Activated T-cell treated with anti-CD3 and anti-CD28 coated beads, Interleukin-2, amount 50 U/mL, for 72 hours (primary cell): ENCODE measurements around the gene SPTBN4. TPM values are rescaled to one million over a fixed set of nuclear protein-coding genes. Genes with fewer than 3 reads are reported as not detected.
"Not testable (repeated sequence)": the region's sequence is repeated elsewhere in the genome, so short reads cannot be mapped to it uniquely, and the experiment has no call there.

Experiments
- ATAC-seq, 2 donors: fragments of 150-1000 bp; cut with Tn5 transposase; replicated peaks in 1 of 2; 2 replicates each; pipeline ENCODE4 v1.10.0; 2021; ENCODE audit warnings: moderate library complexity in 2 of 2, mild to moderate bottlenecking in 1 of 2
- DNase-seq, 2 donors: peaks; one replicate each; pipeline ENCODE4 v3.0.0; 2021 to 2022; ENCODE audit warnings: mixed read lengths in 1 of 2
- H3K27ac Mint-ChIP-seq: one replicate; pipeline ENCODE4 v1.8.0; 2022; ENCODE audit warnings: mild to moderate bottlenecking, moderate library complexity, mixed read lengths
- H3K27me3 Mint-ChIP-seq: one replicate; pipeline ENCODE4 v1.8.0; 2022; ENCODE audit warnings: low read depth, mixed read lengths
- H3K36me3 Mint-ChIP-seq, 2 donors: one replicate each; pipeline ENCODE4 v1.8.0; 2022; ENCODE audit warnings: mixed read lengths in 2 of 2, mild to moderate bottlenecking in 1 of 2; ENCODE audit not compliant: insufficient read depth in 2 of 2
- H3K4me1 Mint-ChIP-seq: one replicate; pipeline ENCODE4 v1.8.0; 2022; ENCODE audit warnings: low read depth, mixed read lengths
- H3K4me3 Mint-ChIP-seq, 2 donors: one replicate each; pipeline ENCODE4 v1.8.0; 2022; ENCODE audit warnings: mild to moderate bottlenecking in 2 of 2, mixed read lengths in 2 of 2, moderate library complexity in 2 of 2
- H3K9me3 Mint-ChIP-seq, 2 donors: one replicate each; pipeline ENCODE4 v1.8.0; 2022; ENCODE audit warnings: mixed read lengths in 2 of 2
- total RNA-seq, 2 donors: library from RNA; stranded (reverse); gene quantifications; one replicate each; pipeline ENCODE4 v1.2.3, GENCODE V29; 2022

SPTBN4 gene
- total RNA-seq, 2 donors from 2014 or later: 2.2 to 4.8 TPM

- Mint-ChIP-seq H3K27ac (peak within 1 kb of the TSS; percentile 99), H3K9me3 (no peaks in the 10 kb centered on the region), H3K4me1 (peaks cover 32% of the 10 kb centered on the region), H3K36me3 (peaks cover 6 to 9% of the 10 kb centered on the region in 2 donors), H3K4me3 (peak within 1 kb of the TSS; percentile 86 to 97), H3K27me3 (no peaks in the 10 kb centered on the region)
- ATAC-seq (peak; percentile 83 to 85), DNase-seq (peak; percentile 100)
Observed at GRCh38 chr19:40425450-40426287, 41.1 kb upstream of the SPTBN4 start, which contains the start of gene SERTAD1. Gene SERTAD1 (minus strand): TSS chr19:40425992. CDS start chr19:40423546, 2,446 bp downstream.

GRCh38 chr19:40428197-40428596, 38.6 kb upstream of the SPTBN4 start:
- not testable (repeated sequence) for H3K4me3 Mint-ChIP-seq, DNase-seq, H3K9me3 Mint-ChIP-seq, ATAC-seq, H3K36me3 Mint-ChIP-seq, H3K27ac Mint-ChIP-seq, H3K27me3 Mint-ChIP-seq
- H3K4me1 Mint-ChIP-seq: peaks cover 22% of the 10 kb centered on the region

- H3K36me3 Mint-ChIP-seq, H3K27me3 Mint-ChIP-seq, ATAC-seq, DNase-seq, H3K4me3 Mint-ChIP-seq, H3K9me3 Mint-ChIP-seq, H3K27ac Mint-ChIP-seq: not testable (repeated sequence)
- H3K4me1 Mint-ChIP-seq: peaks cover 24% of the 10 kb centered on the region
Observed at GRCh38 chr19:40430242-40430641, 36.6 kb upstream of the SPTBN4 start.

- DNase-seq (no peak), ATAC-seq (no peak)
- Mint-ChIP-seq H3K4me3 (peak overlapping the region in 1 of 2 donors; percentile 20), H3K9me3 (no peaks in the 10 kb centered on the region), H3K27ac (no peak overlapping the region), H3K27me3 (no peaks in the 10 kb centered on the region), H3K36me3 (no peaks in the 10 kb centered on the region), H3K4me1 (peaks cover 26% of the 10 kb centered on the region)
Observed at GRCh38 chr19:40431698-40432097, 35.1 kb upstream of the SPTBN4 start.

- Mint-ChIP-seq H3K4me3 (peak overlapping the region; percentile 70 to 92), H3K4me1 (peaks cover 26% of the 10 kb centered on the region), H3K27ac (peak overlapping the region; percentile 36)
- not testable (repeated sequence) for DNase-seq, H3K36me3 Mint-ChIP-seq, H3K9me3 Mint-ChIP-seq, ATAC-seq, H3K27me3 Mint-ChIP-seq
Observed at GRCh38 chr19:40432760-40433159, 34.0 kb upstream of the SPTBN4 start.

GRCh38 chr19:40433391-40434216, 33.2 kb upstream of the SPTBN4 start:
- DNase-seq (peak; percentile 61 to 67), ATAC-seq (peak; percentile 94 to 96)
- no peaks in the 10 kb centered on the region for H3K27me3 Mint-ChIP-seq
- peak overlapping the region; percentile 36 for H3K27ac Mint-ChIP-seq
- no peaks in the 10 kb centered on the region for H3K36me3 Mint-ChIP-seq
- H3K4me1 Mint-ChIP-seq: peaks cover 26% of the 10 kb centered on the region
- no peaks in the 10 kb centered on the region for H3K9me3 Mint-ChIP-seq
- H3K4me3 Mint-ChIP-seq: peak overlapping the region; percentile 70 to 92

- no peaks in the 10 kb centered on the region for H3K27me3 Mint-ChIP-seq
- H3K4me3 Mint-ChIP-seq: no peak overlapping the region
- peaks cover 30% of the 10 kb centered on the region for H3K4me1 Mint-ChIP-seq
- H3K9me3 Mint-ChIP-seq: no peaks in the 10 kb centered on the region
- no peaks in the 10 kb centered on the region for H3K36me3 Mint-ChIP-seq
- DNase-seq: no peak
- no peak overlapping the region for H3K27ac Mint-ChIP-seq
- ATAC-seq: no peak
Observed at GRCh38 chr19:40438284-40438683, 28.5 kb upstream of the SPTBN4 start.

- Mint-ChIP-seq H3K4me3 (peak overlapping the region; percentile 99), H3K36me3 (peaks cover 4 to 7% of the 10 kb centered on the region in 2 donors), H3K9me3 (no peaks in the 10 kb centered on the region), H3K27ac (peak overlapping the region; percentile 95), H3K27me3 (no peaks in the 10 kb centered on the region), H3K4me1 (peaks cover 16% of the 10 kb centered on the region)
- ATAC-seq (no peak), DNase-seq (no peak)
Observed at GRCh38 chr19:40441719-40442253, 25.0 kb upstream of the SPTBN4 start.

GRCh38 chr19:40442328-40443130, 24.3 kb upstream of the SPTBN4 start:
- Mint-ChIP-seq H3K4me3 (peak overlapping the region; percentile 99), H3K9me3 (no peaks in the 10 kb centered on the region), H3K27me3 (no peaks in the 10 kb centered on the region), H3K4me1 (peaks cover 16% of the 10 kb centered on the region), H3K27ac (peak overlapping the region; percentile 95), H3K36me3 (peaks cover 4 to 7% of the 10 kb centered on the region in 2 donors)
- DNase-seq (no peak), ATAC-seq (no peak)

GRCh38 chr19:40443131-40443999, 23.4 kb upstream of the SPTBN4 start:
- Mint-ChIP-seq H3K9me3 (no peaks in the 10 kb centered on the region), H3K4me3 (peak overlapping the region; percentile 99), H3K4me1 (peaks cover 16% of the 10 kb centered on the region), H3K27ac (peak overlapping the region; percentile 95), H3K36me3 (peaks cover 4 to 7% of the 10 kb centered on the region in 2 donors), H3K27me3 (no peaks in the 10 kb centered on the region)
- peak; percentile 99 for DNase-seq
- ATAC-seq: peak; percentile 82 to 83

GRCh38 chr19:40444000-40444824, 22.6 kb upstream of the SPTBN4 start, which contains the start of gene SERTAD3:
Gene SERTAD3 (minus strand): TSS chr19:40444335. CDS start chr19:40442080, 2,255 bp downstream.
- H3K4me1 Mint-ChIP-seq: peaks cover 16% of the 10 kb centered on the region
- no peaks in the 10 kb centered on the region for H3K27me3 Mint-ChIP-seq

More at GRCh38 chr19:40444000-40444824, 22.6 kb upstream of the SPTBN4 start, which contains the start of gene SERTAD3:
- peak within 1 kb of the TSS; percentile 99 for H3K4me3 Mint-ChIP-seq
- peaks cover 4 to 7% of the 10 kb centered on the region in 2 donors for H3K36me3 Mint-ChIP-seq
- H3K27ac Mint-ChIP-seq: peak within 1 kb of the TSS; percentile 95
- ATAC-seq: peak; percentile 76 to 77
- DNase-seq: peak; percentile 99
- no peaks in the 10 kb centered on the region for H3K9me3 Mint-ChIP-seq
